Limb (tissue), 2 donors: Measurements from ENCODE around the gene GPR78.
"Not testable (repeated sequence)": the region's sequence is repeated elsewhere in the genome, so short reads cannot be mapped to it uniquely, and the experiment has no call there.

Experiments
- DNase-seq, 2 donors: peaks; one replicate each; pipeline ENCODE4 v3.0.0-alpha.2; 2016; ENCODE audit errors: extremely low spot score in 2 of 2

GPR78 gene

GRCh38 chr4:8560265-8561047 lies 19.7 kb upstream of the GPR78 start:
- DNase-seq: no peak

GRCh38 chr4:8564595-8564994 lies 15.6 kb upstream of the GPR78 start:
- no peak for DNase-seq

- no peak for DNase-seq
Measured at GRCh38 chr4:8568068-8568668, 12.0 kb upstream of the GPR78 start.

GRCh38 chr4:8570201-8570600 lies 10.0 kb upstream of the GPR78 start:
- no peak for DNase-seq

GRCh38 chr4:8571702-8572685 lies 8.2 kb upstream of the GPR78 start:
- no peak for DNase-seq

GRCh38 chr4:8573266-8573665 lies 6.9 kb upstream of the GPR78 start:
- no peak for DNase-seq

- no peak for DNase-seq
Measured at GRCh38 chr4:8574796-8575370, 5.3 kb upstream of the GPR78 start.

- DNase-seq: no peak
Measured at GRCh38 chr4:8575457-8575856, 4.7 kb upstream of the GPR78 start.

GRCh38 chr4:8576591-8576990 lies 3.6 kb upstream of the GPR78 start:
- not testable (repeated sequence) for DNase-seq

GRCh38 chr4:8577046-8577445 lies 3.1 kb upstream of the GPR78 start:
- no peak for DNase-seq

- no peak for DNase-seq
Measured at GRCh38 chr4:8577972-8578371, 2.2 kb upstream of the GPR78 start.

- DNase-seq: no peak
Measured at GRCh38 chr4:8578717-8579116, 1.5 kb upstream of the GPR78 start.

- peak in 1 of 2 donors; percentile 24 for DNase-seq
Measured at GRCh38 chr4:8579526-8580320, 469 bp upstream of the GPR78 start.

- peak in 1 of 2 donors; percentile 18 for DNase-seq
Measured at GRCh38 chr4:8581094-8581861, 1.1 kb downstream of the GPR78 start.

- DNase-seq: peak in 1 of 2 donors; percentile 12
Measured at GRCh38 chr4:8582016-8582415, 1.8 kb downstream of the GPR78 start.

- peak in 1 of 2 donors; percentile 9 for DNase-seq
Measured at GRCh38 chr4:8582436-8582835, 2.2 kb downstream of the GPR78 start.

GRCh38 chr4:8582941-8583654 lies 2.9 kb downstream of the GPR78 start:
- peak in 1 of 2 donors; percentile 22 for DNase-seq

GRCh38 chr4:8583655-8584025 lies 3.4 kb downstream of the GPR78 start:
- DNase-seq: peak in 1 of 2 donors; percentile 1

- no peak for DNase-seq
Measured at GRCh38 chr4:8585186-8585585, 5.0 kb downstream of the GPR78 start.
